Gastrocnemius medialis (tissue), 4 donors: ENCODE measurements around the gene BTAF1.

Source experiments
- CTCF ChIP-seq, 5 experiments: fragments of 450-650 bp in 3 of 5; fragments of 200-600 bp in 2 of 5; sonication (generic) in 2 of 5; IDR thresholded peaks in 4 of 5; conservative IDR thresholded peaks in 1 of 5; 1 replicate in 4 of 5; 2 replicates in 1 of 5; pipeline ENCODE4 v1.5.1; 2016 to 2019; ENCODE audit warnings: antibody characterized with exemption in 5 of 5, mild to moderate bottlenecking in 3 of 5, moderate library complexity in 3 of 5
- POLR2A ChIP-seq, 2 donors: fragments of 450-650 bp; IDR thresholded peaks; one replicate each; pipeline ENCODE4 v1.6.1; 2017; ENCODE audit warnings: antibody characterized with exemption in 2 of 2, mild to moderate bottlenecking in 2 of 2, moderate library complexity in 2 of 2

- TF ChIP-seq CTCF (IDR thresholded peaks at IDR 0.05 in 4 of 5, conservative IDR thresholded peaks at IDR 0.05 in 1 of 5) (no peak), POLR2A (IDR thresholded peaks at IDR 0.05) (no peak)
Measured at GRCh38 chr10:91891125-91892001, 32.2 kb upstream of the BTAF1 start.
